Measurements from ENCODE around the gene KCNK18.
"Not testable (repeated sequence)": the region's sequence is repeated elsewhere in the genome, so short reads cannot be mapped to it uniquely, and the experiment has no call there.

KCNK18 gene

DNA sequence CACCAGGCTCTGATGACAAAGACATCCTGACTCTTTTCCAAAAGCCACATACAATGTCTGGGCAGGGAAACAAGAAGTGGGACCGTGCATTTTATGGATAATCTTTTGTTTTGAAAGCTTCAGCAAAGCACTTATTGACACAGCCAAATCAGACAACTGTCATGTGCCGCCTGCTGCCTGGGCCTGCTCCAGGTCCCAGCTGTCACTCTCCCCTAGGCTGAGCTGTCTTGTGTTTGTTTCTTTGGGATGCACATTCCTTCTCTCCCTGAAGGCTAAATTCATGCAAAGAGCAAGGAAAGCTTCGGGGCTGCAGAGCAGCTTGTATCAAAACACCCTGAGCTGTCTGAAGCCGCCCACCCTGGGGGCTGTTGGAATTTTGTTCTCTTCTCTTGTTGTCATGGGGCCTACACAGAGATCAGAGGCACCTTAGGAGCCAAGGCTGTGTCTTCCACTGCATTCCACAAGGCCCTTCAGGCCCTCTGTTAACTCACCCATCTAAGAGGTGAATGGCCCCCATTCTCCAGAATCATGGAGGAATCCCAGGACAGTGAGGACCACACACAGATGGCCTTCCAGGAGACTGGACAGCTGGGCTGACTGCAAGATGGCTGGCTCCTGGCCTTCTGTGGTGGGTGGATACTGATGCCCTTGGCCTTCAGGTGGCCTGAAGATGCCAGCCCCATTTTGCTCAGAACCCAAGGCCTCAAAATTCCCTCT lies 25.8 kb downstream of the KCNK18 start:
- DNase-seq = no peak

- no peak for DNase-seq
These were observed 26.6 kb downstream of the KCNK18 start for GRCh38 chr10:117223693-117224430.

- no peak for DNase-seq
These were observed 27.6 kb downstream of the KCNK18 start for GRCh38 chr10:117224881-117225280.

DNA sequence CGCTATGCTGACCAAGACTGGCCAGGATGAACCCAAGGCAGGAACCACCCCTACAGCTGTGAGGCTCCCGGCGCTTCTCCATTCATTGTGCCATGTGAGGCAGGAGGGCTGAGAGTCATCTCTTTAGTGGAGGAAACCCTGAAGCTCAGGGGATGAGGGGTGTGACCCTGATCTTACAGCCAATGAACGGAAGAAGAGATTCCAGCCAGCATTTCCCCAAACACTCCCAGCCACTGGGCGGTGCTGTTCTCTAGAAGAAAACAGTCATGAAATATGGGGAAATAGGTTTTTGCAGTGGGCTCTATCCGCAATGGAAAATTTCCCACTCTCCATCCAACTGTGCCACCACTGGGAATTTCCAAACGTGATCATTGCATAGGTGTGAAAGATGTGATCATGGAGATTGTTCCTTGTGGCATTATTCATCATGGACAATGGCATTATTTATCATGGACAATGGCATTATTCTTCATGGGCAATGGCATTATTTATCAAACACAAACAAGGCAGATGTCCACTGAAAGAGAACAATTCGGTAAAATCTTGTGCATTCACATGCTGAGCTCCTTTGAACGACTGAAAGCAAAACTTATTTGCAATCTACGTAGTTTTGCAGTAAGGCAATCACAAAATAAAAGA lies 29.6 kb downstream of the KCNK18 start:
- no peak for DNase-seq

- no peak for DNase-seq
These were observed 30.9 kb downstream of the KCNK18 start for GRCh38 chr10:117228210-117228609.

GRCh38 chr10:117230107-117230506 lies 32.8 kb downstream of the KCNK18 start:
- DNase-seq = not testable (repeated sequence)

DNA sequence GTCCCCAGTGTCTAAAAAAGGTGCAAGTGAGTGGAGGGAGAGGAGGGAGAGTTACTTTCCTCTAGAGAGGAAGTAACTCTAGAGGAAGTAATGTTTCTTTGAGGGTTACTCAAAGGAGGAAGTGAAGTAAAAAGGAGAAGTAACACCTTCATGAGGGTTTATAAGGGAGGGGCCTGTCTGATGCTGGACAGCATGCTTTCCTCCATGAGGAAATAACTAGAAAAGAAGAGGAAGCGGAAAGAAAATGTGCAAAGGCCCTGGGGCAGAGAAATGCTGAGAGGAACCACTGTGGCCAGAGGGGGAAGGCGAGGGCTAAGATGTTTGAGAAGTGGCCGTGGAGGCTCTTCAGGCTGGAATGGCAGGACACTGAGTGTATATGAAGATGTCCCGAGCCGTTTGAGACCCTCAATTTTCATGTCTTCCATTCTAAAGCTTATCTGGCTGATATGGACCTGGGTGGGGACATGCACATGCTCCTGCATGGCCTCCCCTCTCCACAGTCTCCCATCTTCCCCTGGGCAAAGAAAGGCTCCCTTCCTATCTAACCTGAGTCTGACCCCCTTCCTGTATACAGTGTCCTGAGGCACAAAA lies 40.2 kb downstream of the KCNK18 start:
- DNase-seq = no peak

DNA sequence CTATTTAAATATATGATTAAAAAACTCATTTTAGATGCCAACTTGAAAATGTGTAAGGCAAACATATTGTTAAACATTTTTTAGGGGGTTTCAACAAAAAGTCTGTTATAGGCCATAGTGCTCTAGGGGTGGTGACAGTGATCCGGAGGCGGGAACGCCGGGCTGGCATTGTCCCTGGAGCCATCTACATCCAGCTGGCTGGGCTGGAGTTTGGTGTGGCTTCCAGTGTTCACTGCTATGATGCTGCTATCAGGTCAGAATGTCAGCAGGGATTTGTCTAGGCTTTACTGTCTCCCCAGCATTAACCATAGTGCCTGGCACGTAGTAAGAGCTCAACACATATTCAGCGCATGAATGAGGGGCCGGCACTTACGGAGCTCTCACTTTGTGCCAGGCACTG lies 41.8 kb downstream of the KCNK18 start:
- DNase-seq = no peak

- no peak for DNase-seq
These were observed 42.7 kb downstream of the KCNK18 start for GRCh38 chr10:117239721-117240620.

DNA sequence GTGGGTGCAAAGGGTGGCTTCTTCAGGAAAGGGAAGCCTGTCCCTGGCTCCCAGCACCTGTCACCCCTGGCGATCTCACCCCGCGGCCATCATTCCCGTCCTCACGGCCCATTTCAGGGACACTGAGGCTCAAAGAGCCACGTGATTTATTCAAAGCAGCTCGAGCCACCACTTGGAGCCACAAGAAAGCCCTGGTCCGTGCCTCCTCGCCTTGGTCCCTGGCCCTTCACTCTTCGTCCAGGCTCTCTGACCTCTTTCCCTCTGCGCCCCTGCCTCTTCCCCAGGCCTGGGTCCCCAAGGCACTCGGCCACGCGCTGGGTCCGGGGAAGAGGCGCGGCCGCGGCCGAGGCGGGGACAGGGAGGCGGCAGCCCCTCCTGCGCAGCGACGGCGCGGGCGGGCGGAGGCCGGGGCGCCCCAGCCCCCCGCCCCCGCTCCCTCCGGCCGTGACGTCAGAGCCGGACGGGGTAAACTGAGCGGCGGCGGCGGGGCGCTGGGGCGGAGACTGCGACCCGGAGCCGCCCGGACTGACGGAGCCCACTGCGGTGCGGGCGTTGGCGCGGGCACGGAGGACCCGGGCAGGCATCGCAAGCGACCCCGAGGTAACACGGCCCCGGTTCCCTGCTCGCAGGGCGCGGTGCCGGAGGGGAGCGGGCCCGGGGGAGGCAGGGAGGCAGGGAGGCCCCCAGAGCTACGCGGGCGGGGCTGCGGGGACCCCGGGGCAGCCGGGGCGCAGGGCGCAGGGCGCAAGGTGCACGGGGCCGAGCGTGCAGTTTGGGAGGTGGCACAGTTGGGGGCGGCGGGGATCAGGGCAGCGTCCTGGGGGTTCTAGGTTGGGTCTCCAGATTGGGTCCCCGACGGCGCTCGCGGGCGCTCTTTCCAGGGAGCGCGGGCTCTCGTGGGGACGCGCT lies 43.6 kb downstream of the KCNK18 start, which contains the start of gene SLC18A2:
Gene SLC18A2 (plus strand): TSS at position 494 of the 909 bp plus-strand sequence. CDS start 580 bp downstream, outside the sequence.
- DNase-seq = no peak

- DNase-seq = no peak
These were observed 44.5 kb downstream of the KCNK18 start for GRCh38 chr10:117241541-117242462.

- no peak for DNase-seq
These were observed 45.2 kb downstream of the KCNK18 start for GRCh38 chr10:117242463-117242832.

DNA sequence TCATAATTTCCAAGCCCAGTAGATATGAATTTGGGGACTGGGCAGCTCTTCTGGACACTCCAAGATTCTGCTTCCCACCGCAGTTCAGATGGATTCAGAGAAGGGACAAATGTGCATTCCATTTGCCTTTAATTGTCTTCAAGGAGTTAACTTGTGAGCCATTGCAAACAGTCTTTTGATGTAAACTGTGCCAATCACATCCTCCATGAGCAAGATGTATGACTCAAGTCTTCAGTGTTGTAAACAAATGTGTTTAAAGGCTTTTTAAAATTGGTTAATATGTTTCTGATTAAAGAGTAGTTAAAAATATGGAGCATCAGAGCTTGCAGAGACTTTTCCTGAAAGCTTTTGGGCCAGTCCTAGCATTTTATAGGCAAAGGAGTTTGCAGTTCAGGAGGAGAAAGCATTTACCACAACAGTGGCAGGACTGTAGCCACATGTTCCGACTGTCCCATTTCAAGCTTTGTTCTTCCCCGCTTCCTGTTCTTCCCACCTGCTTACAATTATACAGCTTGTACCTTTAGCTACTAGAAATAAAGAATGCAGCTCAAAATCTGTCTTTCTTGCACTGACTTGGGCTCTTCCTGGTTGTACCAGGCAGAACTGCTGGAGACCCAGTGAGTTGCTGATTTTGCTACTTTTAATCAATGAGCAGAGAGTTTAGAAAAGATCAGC lies 49.8 kb downstream of the KCNK18 start:
- no peak for DNase-seq

DNA sequence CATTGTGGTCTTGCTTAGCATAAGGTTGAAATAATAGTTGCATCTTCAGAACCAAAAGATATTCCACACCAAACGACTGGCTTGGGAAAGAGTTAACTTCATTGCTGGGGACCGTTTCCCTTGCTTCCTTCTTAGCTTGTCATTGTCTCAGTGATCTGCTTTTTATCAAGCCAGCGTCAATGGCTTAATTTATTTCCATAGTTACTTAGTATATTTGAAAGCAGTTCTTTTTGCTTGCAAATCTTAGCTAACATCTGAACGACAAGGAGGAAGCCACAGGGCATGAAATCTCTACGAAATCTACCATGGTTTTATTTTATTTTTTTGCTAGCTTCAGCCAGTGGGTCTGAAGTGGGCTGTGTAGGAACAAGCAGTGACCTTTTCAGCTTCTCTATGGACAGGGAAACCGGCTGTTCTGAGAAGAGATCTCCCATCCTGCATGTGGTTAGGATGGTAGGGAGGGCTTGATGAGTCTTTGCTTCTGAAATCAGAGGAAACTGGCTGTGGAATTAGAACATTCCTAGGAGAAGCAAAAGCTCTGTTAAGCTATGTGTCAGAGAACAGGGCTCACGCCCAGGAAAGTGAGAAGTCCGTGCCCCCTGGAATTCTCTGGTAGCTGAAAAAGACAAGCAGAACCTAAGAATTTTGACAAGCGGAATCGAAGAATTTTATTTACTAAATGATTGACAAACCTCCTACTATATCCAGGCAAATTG lies 51.6 kb downstream of the KCNK18 start:
- no peak for DNase-seq

DNA sequence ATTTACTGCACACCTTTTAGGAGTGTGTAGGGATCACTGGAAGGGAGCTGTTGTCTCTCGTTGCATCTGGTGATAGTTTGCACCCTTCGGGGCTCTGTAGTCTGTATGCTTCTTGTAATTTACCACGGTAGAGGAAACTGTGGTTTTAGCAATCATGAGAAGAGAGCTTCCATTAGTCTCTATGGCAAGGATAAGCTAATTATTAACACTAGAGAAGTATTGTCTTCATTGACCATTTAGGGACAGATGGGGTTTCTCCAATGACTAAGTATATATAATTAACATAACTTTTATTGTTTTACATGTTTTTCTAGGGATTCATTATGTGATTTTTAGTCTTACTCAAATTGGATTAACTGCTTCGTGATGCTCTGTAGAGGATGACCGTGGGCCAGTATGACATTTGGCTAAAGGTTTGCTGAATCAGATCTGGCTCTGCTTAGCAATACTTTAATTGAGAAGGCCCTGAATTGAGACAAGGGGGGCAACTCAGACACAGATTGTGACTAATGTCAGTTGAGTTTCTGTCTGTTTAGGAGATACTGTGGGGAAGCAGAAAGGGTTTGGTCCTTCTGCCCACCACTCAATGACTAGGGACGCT lies 52.3 kb downstream of the KCNK18 start:
- no peak for DNase-seq

DNA sequence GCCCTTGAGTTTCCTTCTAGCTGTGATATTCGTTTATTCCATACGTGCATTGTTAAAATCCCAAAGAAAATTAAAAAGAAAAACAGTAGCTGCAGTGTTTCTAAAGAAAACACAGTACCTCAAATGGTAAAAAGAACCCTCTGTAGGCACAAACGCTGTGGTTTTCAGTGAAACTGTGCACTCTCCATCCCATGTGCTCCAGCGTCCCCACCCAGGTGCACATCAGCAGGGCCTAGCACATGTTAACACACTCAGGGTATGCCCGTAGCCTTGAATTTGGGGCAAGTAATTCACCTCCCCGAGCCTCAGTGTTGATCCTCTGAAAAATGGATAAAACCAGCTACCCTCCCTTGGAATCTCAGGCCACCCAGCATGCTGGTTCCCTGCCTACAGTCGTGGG lies 53.1 kb downstream of the KCNK18 start:
- DNase-seq = no peak

GRCh38 chr10:117253908-117254307 lies 56.6 kb downstream of the KCNK18 start:
- DNase-seq = no peak

DNA sequence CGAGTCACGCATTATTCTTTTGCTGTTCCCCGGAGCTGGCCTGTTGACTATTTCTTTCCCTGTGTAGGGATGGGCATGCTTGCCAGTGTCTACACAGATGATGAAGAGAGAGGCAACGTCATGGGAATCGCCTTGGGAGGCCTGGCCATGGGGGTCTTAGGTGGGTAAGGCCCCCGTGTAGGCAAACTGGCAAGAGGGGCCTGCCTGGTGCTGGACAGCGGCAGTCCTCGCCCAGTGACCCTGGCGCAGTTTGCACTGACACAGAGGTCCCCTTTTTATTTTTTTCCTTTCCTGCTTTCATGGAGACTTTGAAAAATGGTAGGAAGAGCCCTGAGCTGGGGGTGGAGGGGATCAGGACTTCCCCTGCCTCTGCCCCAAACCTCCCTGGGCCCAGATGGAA lies 57.0 kb downstream of the KCNK18 start:
- DNase-seq = no peak
